HT-29 (cell line): Measurements from ENCODE around the gene HNRNPCL4. TPM values are rescaled to one million over a fixed set of nuclear protein-coding genes. Genes with fewer than 3 reads are reported as not detected.
"Not testable (repeated sequence)": the region's sequence is repeated elsewhere in the genome, so short reads cannot be mapped to it uniquely, and the experiment has no call there.

Experiments used
- DNase-seq: peaks from one replicate; pipeline ENCODE4 v3.0.0-alpha.2; 2015; ENCODE audit warnings: low spot score
- total RNA-seq: library from RNA; depleted of rRNA; stranded (reverse); fragments of >200 nt; shearing (Covaris generic); gene quantifications from 2 replicates; pipeline ENCODE4 v1.2.3, GENCODE V29; 2014; rRNA removed

The HNRNPCL4 gene
- total RNA-seq = not detected in 2 replicates

DNA sequence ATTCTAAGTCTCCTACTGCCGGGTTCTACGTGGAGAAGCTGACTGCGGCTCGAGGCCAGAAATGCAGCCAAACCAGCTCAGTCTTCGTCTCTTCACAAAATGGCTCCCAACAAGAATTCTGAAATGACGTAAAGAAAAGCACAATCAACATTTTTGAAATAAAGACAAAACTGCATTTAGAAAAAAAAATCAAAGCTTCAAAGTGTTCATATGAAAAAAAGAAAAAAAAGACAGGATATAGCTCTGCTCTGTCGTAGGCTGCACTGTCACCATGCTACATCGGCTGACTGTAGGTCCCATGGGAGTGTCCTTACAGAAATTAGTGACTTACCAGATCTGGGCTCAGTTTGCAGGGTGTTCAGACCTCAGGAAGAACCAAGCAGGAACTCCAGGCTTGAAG, at the start of gene HNRNPCL4:
TSS of gene HNRNPCL4 (minus strand) at position 101 of the 400 bp plus-strand sequence. CDS start 164 bp downstream, outside the sequence.
- not testable (repeated sequence) for DNase-seq

DNA sequence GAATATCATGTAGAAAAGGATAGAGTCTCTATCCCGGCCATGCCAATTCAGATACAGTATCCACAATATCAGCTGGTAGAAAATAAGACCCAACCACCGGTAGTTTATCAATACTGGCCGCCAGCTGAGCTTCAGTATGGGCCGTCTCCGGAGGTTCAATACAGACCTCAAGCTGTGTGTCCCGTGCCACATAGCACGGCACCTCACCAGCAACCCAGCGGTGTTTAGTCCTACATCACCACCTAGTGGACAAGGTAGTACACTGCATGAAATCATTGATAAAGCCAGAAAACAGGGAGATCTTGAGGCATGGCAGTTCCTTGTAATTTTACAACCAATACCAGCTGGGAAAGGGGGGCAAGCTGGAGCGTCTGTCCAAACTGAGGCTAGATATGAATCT, 43.3 kb upstream of the HNRNPCL4 start:
- DNase-seq = not testable (repeated sequence)

GRCh38 chr1:13201309-13201708, 35.9 kb upstream of the HNRNPCL4 start, which contains the start of gene PRAMEF13:
PRAMEF13 (minus strand) TSS chr1:13201409; CDS start chr1:13199589, 1,820 bp downstream.
- DNase-seq = not testable (repeated sequence)

- DNase-seq = peak; percentile 0
These were observed 6.1 kb upstream of the HNRNPCL4 start, which contains the start of gene PRAMEF9 for GRCh38 chr1:13171548-13171947. PRAMEF9 (plus strand) TSS chr1:13171848; CDS start chr1:13175281, 3,433 bp downstream.

DNA sequence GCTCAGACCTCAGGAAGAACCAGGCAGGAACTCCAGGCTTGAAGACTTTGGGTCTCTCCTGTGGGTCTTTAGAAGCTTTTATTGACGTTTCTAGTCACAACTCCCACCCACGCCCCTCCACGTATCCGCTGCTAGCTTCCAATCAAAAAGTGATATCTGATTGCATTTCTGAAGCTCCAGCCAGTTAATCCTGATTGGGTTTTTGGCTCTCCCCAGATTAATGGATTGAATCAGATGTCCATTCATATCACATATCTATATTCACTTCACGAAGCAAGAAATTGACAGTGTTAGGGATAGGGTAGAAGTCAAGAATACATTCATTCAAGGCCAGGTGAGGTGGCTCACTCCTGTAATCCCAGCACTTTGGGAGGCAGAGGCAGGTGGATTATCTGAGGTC, 9.5 kb downstream of the HNRNPCL4 start, which contains the start of gene PRAMEF26:
TSS of gene PRAMEF26 (minus strand) at position 101 of the 400 bp plus-strand sequence. CDS start 2,914 bp downstream, outside the sequence.
- DNase-seq = not testable (repeated sequence)

DNA sequence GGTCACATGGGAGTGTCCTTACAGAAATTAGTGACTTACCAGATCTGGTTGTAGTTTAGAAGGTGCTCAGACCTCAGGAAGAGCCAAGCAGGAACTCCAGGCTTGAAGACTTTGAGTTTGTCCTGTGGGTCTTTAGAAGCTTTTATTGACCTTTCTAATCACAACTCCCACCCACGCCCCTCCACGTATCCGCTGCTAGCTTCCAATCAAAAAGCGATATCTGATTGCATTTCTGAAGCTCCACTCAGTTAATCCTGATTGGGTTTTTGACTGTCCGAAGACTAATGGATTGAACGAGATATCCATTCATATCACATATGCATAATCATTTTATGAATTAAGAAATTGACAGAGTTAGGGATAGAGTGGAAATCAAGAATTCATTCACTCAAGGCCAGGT, 48.7 kb downstream of the HNRNPCL4 start, which contains the start of gene HNRNPCL2:
TSS of gene HNRNPCL2 (minus strand) at position 101 of the 400 bp plus-strand sequence. CDS start 454 bp downstream, outside the sequence.
- not testable (repeated sequence) for DNase-seq

Other genes starting within 250 kb of the HNRNPCL4 start
- gene PRAMEF7, start 249.0 kb downstream of the HNRNPCL4 start, total RNA-seq = not detected in 2 replicates
- gene PRAMEF6, start 218.1 kb downstream of the HNRNPCL4 start, total RNA-seq = not detected in 2 replicates
- gene PRAMEF27, start 109.1 kb downstream of the HNRNPCL4 start, total RNA-seq = not detected in 2 replicates
- not detected in 2 replicates for gene HNRNPCL3, start 104.9 kb downstream of the HNRNPCL4 start, total RNA-seq
- gene PRAMEF25, start 94.9 kb downstream of the HNRNPCL4 start, total RNA-seq = not detected in 2 replicates
- gene HNRNPCL2, start 48.8 kb downstream of the HNRNPCL4 start, total RNA-seq = not detected in 2 replicates
- not detected in 2 replicates for gene PRAMEF26, start 9.6 kb downstream of the HNRNPCL4 start, total RNA-seq
- not detected in 2 replicates for gene PRAMEF9, start 6.2 kb upstream of the HNRNPCL4 start, total RNA-seq
- gene PRAMEF13, start 35.8 kb upstream of the HNRNPCL4 start, total RNA-seq = not detected in 2 replicates
- not detected in 2 replicates for gene PRAMEF18, start 60.5 kb upstream of the HNRNPCL4 start, total RNA-seq
- not detected in 2 replicates for gene PRAMEF5, start 88.6 kb upstream of the HNRNPCL4 start, total RNA-seq
- gene PRAMEF8, start 119.5 kb upstream of the HNRNPCL4 start, total RNA-seq = not detected in 2 replicates
- not detected in 2 replicates for gene PRAMEF33, start 137.9 kb upstream of the HNRNPCL4 start, total RNA-seq
- gene PRAMEF15, start 149.9 kb upstream of the HNRNPCL4 start, total RNA-seq = not detected in 2 replicates
- not detected in 2 replicates for gene PRAMEF14, start 181.5 kb upstream of the HNRNPCL4 start, total RNA-seq
- gene PRAMEF19, start 206.3 kb upstream of the HNRNPCL4 start, total RNA-seq = not detected in 2 replicates
- gene PRAMEF17, start 224.0 kb upstream of the HNRNPCL4 start, total RNA-seq = not detected in 2 replicates
- not detected in 2 replicates for gene PRAMEF20, start 244.8 kb upstream of the HNRNPCL4 start, total RNA-seq